T-cell (primary cell): ENCODE results near the gene HOXA7. TPM values are rescaled to one million over a fixed set of nuclear protein-coding genes. Genes with fewer than 3 reads are reported as not detected.
A peak's percentile ranks its signal among the peaks of the same experiment; 100 is the strongest.

Source experiments
- ATAC-seq, 4 experiments: fragments of 200-7000 bp in 3 of 4; fragments of 150-1000 bp in 1 of 4; cut with Tn5 transposase; replicated peaks in 1 of 4; 1 replicate in 3 of 4; 2 replicates in 1 of 4; pipeline ENCODE4 v1.10.0; 2021; ENCODE audit warnings: moderate library complexity in 3 of 4, mild to moderate bottlenecking in 2 of 4, moderate number of reproducible peaks in 1 of 4
- CTCF ChIA-PET, 2 donors: fragments of 300-600 bp; sonication (Branson Sonifier 250); formaldehyde crosslinking; loops; one replicate each; lab custom pipeline; 2022; ENCODE audit warnings: antibody characterized with exemption in 2 of 2; lab: Charles Lee
- POLR2A ChIA-PET, 2 donors: fragments of 300-600 bp; sonication (Branson Sonifier 250); formaldehyde crosslinking; loops; one replicate each; lab custom pipeline; 2022; ENCODE audit warnings: antibody characterized with exemption in 2 of 2; lab: Charles Lee
- DNase-seq, 35 experiments: peaks; one replicate each; pipeline versions ENCODE4 v3.0.0 to v3.0.0-alpha.2; 2013 to 2023
- H3K27ac ChIP-seq: one replicate; pipeline ENCODE4 v1.5.1; 2013; ENCODE audit warnings: low read length
- H3K27me3 ChIP-seq, 2 experiments: replicated peaks in 1 of 2; 1 replicate in 1 of 2; 2 replicates in 1 of 2; pipeline versions ENCODE4 v1.6.1 to v1.7.0; 2013; ENCODE audit warnings: low read length in 1 of 2, mixed read lengths in 1 of 2; ENCODE audit not compliant: control insufficient read depth in 2 of 2, insufficient read depth in 2 of 2; ENCODE audit errors: extremely low read depth in 1 of 2
- H3K36me3 ChIP-seq, 2 donors: 1 replicate in 1 of 2; 2 replicates in 1 of 2; pipeline versions ENCODE4 v1.6.1 to v1.7.0; 2013; ENCODE audit warnings: low read length in 1 of 2; ENCODE audit not compliant: control insufficient read depth in 2 of 2, insufficient read depth in 1 of 2; ENCODE audit errors: extremely low read depth in 1 of 2
- H3K4me1 ChIP-seq, 2 experiments: 1 replicate in 1 of 2; 2 replicates in 1 of 2; pipeline versions ENCODE4 v1.6.1 to v1.7.0; 2013; ENCODE audit warnings: low read length in 2 of 2, mixed read lengths in 1 of 2; ENCODE audit not compliant: insufficient read depth in 2 of 2, control insufficient read depth in 1 of 2; ENCODE audit errors: extremely low read depth in 1 of 2
- H3K4me3 ChIP-seq, 2 donors: 1 replicate in 1 of 2; 2 replicates in 1 of 2; pipeline versions ENCODE4 v1.5.1 to v1.7.0; 2013; ENCODE audit warnings: mild to moderate bottlenecking in 2 of 2, low read length in 1 of 2, moderate library complexity in 1 of 2; ENCODE audit not compliant: control insufficient read depth in 1 of 2; ENCODE audit errors: extremely low read depth in 1 of 2
- H3K9me3 ChIP-seq: 2 replicates; pipeline ENCODE4 v1.7.0; 2013
- H3K27ac Mint-ChIP-seq, 2 donors: one replicate each; pipeline ENCODE4 v1.8.0; 2020 to 2021; ENCODE audit warnings: mild to moderate bottlenecking in 2 of 2, mixed read lengths in 2 of 2
- H3K27me3 Mint-ChIP-seq, 2 donors: one replicate each; pipeline ENCODE4 v1.8.0; 2021 to 2022; ENCODE audit warnings: mixed read lengths in 2 of 2
- H3K36me3 Mint-ChIP-seq: one replicate; pipeline ENCODE4 v1.8.0; 2021; ENCODE audit warnings: mixed read lengths
- H3K4me1 Mint-ChIP-seq, 3 donors: one replicate each; pipeline ENCODE4 v1.8.0; 2020 to 2022; ENCODE audit warnings: mixed read lengths in 3 of 3, mild to moderate bottlenecking in 1 of 3
- H3K4me3 Mint-ChIP-seq, 3 donors: one replicate each; pipeline ENCODE4 v1.8.0; 2020 to 2022; ENCODE audit warnings: mild to moderate bottlenecking in 3 of 3, mixed read lengths in 3 of 3, moderate library complexity in 3 of 3
- H3K9me3 Mint-ChIP-seq, 3 donors: one replicate each; pipeline ENCODE4 v1.8.0; 2020 to 2022; ENCODE audit warnings: mixed read lengths in 3 of 3
- WGBS: methylation state at CpG from one replicate; pipeline ENCODE4 v1.1.5; 2013; ENCODE audit warnings: missing lambda C conversion rate; ENCODE audit not compliant: insufficient coverage; 5-methylcytosine and 5-hydroxymethylcytosine counted together
- total RNA-seq, 35 experiments: library from RNA in 6 of 35; stranded (reverse) in 6 of 35; fragments of 120-200 nt in 1 of 35; gene quantifications; one replicate each; pipeline versions ENCODE4 v1.2.1 to v1.2.4 and lab custom pipeline; 2013 to 2026

HOXA7 gene
- total RNA-seq, 5 donors from 2014 or later (not counting 1 experiment from before 2014, with no cell fraction given), result 0.67 TPM; not detected in 4

GRCh38 chr7:27161721-27162560 is 5.5 kb upstream of the HOXA7 start:
- 66% methylated on average over 22 of the region's 30 CpGs for WGBS
- ChIA-PET POLR2A (interaction anchor here in 1 of 2 donors (0.6 kb wide), 5 partner anchors 14 to 1305 kb away, joined by 3 to 8 read pairs (median 3); no protein-coding TSS in a partner anchor), CTCF (interaction anchor here (0.6 to 3.6 kb wide), 25 partner anchors 10 to 1305 kb away, joined by 3 to 59 read pairs (median 6); no protein-coding TSS in a partner anchor)
- no peaks in the 10 kb centered on the region for H3K36me3 ChIP-seq
- no peaks in the 10 kb centered on the region for H3K36me3 Mint-ChIP-seq
- H3K27me3 ChIP-seq, result peaks cover 2 to 91% of the 10 kb centered on the region in 2 experiments
- peak in 1 of 35 experiments; percentile 20 for DNase-seq
- H3K27ac ChIP-seq, result no peak overlapping the region
- H3K4me3 Mint-ChIP-seq, result no peak overlapping the region
- no peaks in the 10 kb centered on the region for H3K9me3 Mint-ChIP-seq
- ATAC-seq, result no peak
- H3K27ac Mint-ChIP-seq, result no peak overlapping the region
- H3K4me1 Mint-ChIP-seq, result peaks cover 31 to 39% (median 38%) of the 10 kb centered on the region in 3 donors
- peaks cover 56 to 83% of the 10 kb centered on the region in 2 donors for H3K27me3 Mint-ChIP-seq
- peaks cover 2 to 63% of the 10 kb centered on the region in 2 experiments for H3K4me1 ChIP-seq
- H3K9me3 ChIP-seq, result no peaks in the 10 kb centered on the region
- no peak overlapping the region for H3K4me3 ChIP-seq

GRCh38 chr7:27161214-27161720 is 4.8 kb upstream of the HOXA7 start:
- no peak overlapping the region for H3K27ac ChIP-seq
- ATAC-seq (peak in 1 of 4 experiments; percentile 2), DNase-seq (no peak)
- H3K9me3 Mint-ChIP-seq, result no peaks in the 10 kb centered on the region
- H3K27me3 ChIP-seq, result peaks cover 2 to 90% of the 10 kb centered on the region in 2 experiments
- no peaks in the 10 kb centered on the region for H3K36me3 Mint-ChIP-seq
- no peak overlapping the region for H3K27ac Mint-ChIP-seq
- H3K9me3 ChIP-seq, result no peaks in the 10 kb centered on the region
- H3K4me1 Mint-ChIP-seq, result peaks cover 33 to 40% (median 40%) of the 10 kb centered on the region in 3 donors
- CTCF ChIA-PET, result interaction anchor here (0.5 to 3.6 kb wide), 38 partner anchors 9 to 1304 kb away, joined by 3 to 59 read pairs (median 4); partner anchors contain the start of gene HOXA3 (in 1 of the 2)
- POLR2A ChIA-PET, result interaction anchor here in 1 of 2 donors (0.6 to 1.0 kb wide), 2 partner anchors 13 to 75 kb away, joined by 3 read pairs; no protein-coding TSS in a partner anchor
- peak overlapping the region; percentile 43 to 73 (median 63) for H3K4me3 Mint-ChIP-seq
- 0% methylated on average over 7 of the region's 27 CpGs for WGBS
- H3K36me3 ChIP-seq, result no peaks in the 10 kb centered on the region
- peaks cover 2 to 61% of the 10 kb centered on the region in 2 experiments for H3K4me1 ChIP-seq
- H3K27me3 Mint-ChIP-seq, result peaks cover 52 to 82% of the 10 kb centered on the region in 2 donors
- H3K4me3 ChIP-seq, result peak overlapping the region; percentile 57 to 81

GRCh38 chr7:27160546-27161213 is 4.2 kb upstream of the HOXA7 start:
- Histone ChIP-seq H3K9me3 (no peaks in the 10 kb centered on the region), H3K4me3 (peak overlapping the region; percentile 57 to 81), H3K36me3 (no peaks in the 10 kb centered on the region), H3K27ac (no peak overlapping the region), H3K4me1 (peaks cover 2 to 61% of the 10 kb centered on the region in 2 experiments), H3K27me3 (peaks cover 2 to 90% of the 10 kb centered on the region in 2 experiments)
- Mint-ChIP-seq H3K4me3 (peak overlapping the region; percentile 43 to 73 (median 63)), H3K4me1 (peaks cover 35 to 41% (median 40%) of the 10 kb centered on the region in 3 donors), H3K27ac (no peak overlapping the region), H3K36me3 (no peaks in the 10 kb centered on the region), H3K9me3 (no peaks in the 10 kb centered on the region), H3K27me3 (peaks cover 49 to 82% of the 10 kb centered on the region in 2 donors)
- ChIA-PET CTCF (interaction anchor here (0.5 to 3.6 kb wide), 38 partner anchors 8 to 1304 kb away, joined by 3 to 59 read pairs (median 4); partner anchors contain the start of gene HOXA3 (in 1 of the 2)), POLR2A (interaction anchor here in 1 of 2 donors (0.6 to 1.0 kb wide), 2 partner anchors 12 to 74 kb away, joined by 3 read pairs; no protein-coding TSS in a partner anchor)
- ATAC-seq (peak; percentile 70 to 85 (median 74)), DNase-seq (peak; percentile 50 to 92 (median 79))
- WGBS, result under 1% methylated on average over 49 of the region's 54 CpGs

GRCh38 chr7:27160145-27160545 is 3.7 kb upstream of the HOXA7 start:
- no peak overlapping the region for H3K27ac ChIP-seq
- Mint-ChIP-seq H3K27me3 (peaks cover 52 to 84% of the 10 kb centered on the region in 2 donors), H3K4me1 (peaks cover 37 to 43% (median 42%) of the 10 kb centered on the region in 3 donors), H3K36me3 (no peaks in the 10 kb centered on the region), H3K27ac (no peak overlapping the region), H3K4me3 (peak overlapping the region; percentile 43 to 68 (median 57)), H3K9me3 (no peaks in the 10 kb centered on the region)
- CTCF ChIA-PET, result interaction anchor here (0.6 to 3.6 kb wide), 5 partner anchors 9 to 788 kb away, joined by 3 to 59 read pairs (median 8); no protein-coding TSS in a partner anchor
- WGBS, result 12% methylated on average over 14 of the region's 23 CpGs
- no peaks in the 10 kb centered on the region for H3K9me3 ChIP-seq
- DNase-seq (peak in 2 of 35 experiments; percentile 22 to 23), ATAC-seq (peak in 3 of 4 experiments; percentile 38 to 47 (median 43))
- H3K27me3 ChIP-seq, result peaks cover 2 to 90% of the 10 kb centered on the region in 2 experiments
- H3K4me3 ChIP-seq, result peak overlapping the region; percentile 57 to 81
- H3K4me1 ChIP-seq, result peaks cover 7 to 61% of the 10 kb centered on the region in 2 experiments
- H3K36me3 ChIP-seq, result no peaks in the 10 kb centered on the region
- POLR2A ChIA-PET, result interaction anchor here in 1 of 2 donors (1.0 kb wide), 1 partner anchor 74 kb away, joined by 3 read pairs; no protein-coding TSS in a partner anchor

- H3K27me3 Mint-ChIP-seq, result peaks cover 59 to 87% of the 10 kb centered on the region in 2 donors
- peak in 1 of 4 experiments; percentile 7 for ATAC-seq
- ChIA-PET CTCF (interaction anchor here (0.5 to 1.5 kb wide), 10 partner anchors 8 to 1267 kb away, joined by 3 to 5 read pairs (median 4); partner anchors contain the start of gene HOXA5 (in 1 of the 2)), POLR2A (no interaction called here)
- H3K9me3 Mint-ChIP-seq, result no peaks in the 10 kb centered on the region
- H3K4me3 Mint-ChIP-seq, result peak overlapping the region; percentile 43 to 68 (median 57)
- peaks cover 8 to 61% of the 10 kb centered on the region in 2 experiments for H3K4me1 ChIP-seq
- peak overlapping the region; percentile 57 to 81 for H3K4me3 ChIP-seq
- H3K9me3 ChIP-seq, result no peaks in the 10 kb centered on the region
- H3K4me1 Mint-ChIP-seq, result peaks cover 44 to 46% (median 46%) of the 10 kb centered on the region in 3 donors
- no peaks in the 10 kb centered on the region for H3K36me3 ChIP-seq
- peaks cover 2 to 90% of the 10 kb centered on the region in 2 experiments for H3K27me3 ChIP-seq
- DNase-seq, result peak in 3 of 35 experiments; percentile 6 to 12 (median 9)
- no peaks in the 10 kb centered on the region for H3K36me3 Mint-ChIP-seq
- H3K27ac Mint-ChIP-seq, result no peak overlapping the region
- 66% methylated on average over 14 of the region's 27 CpGs for WGBS
- H3K27ac ChIP-seq, result no peak overlapping the region
Measured at GRCh38 chr7:27159266-27160144, 3.0 kb upstream of the HOXA7 start.
